ENCODE results near the gene MAML2. TPM values are rescaled to one million over a fixed set of nuclear protein-coding genes. Genes with fewer than 3 reads are reported as not detected.

Gene MAML2
- total RNA-seq, 1 experiment from 2014 or later: 2.9 TPM

DNA sequence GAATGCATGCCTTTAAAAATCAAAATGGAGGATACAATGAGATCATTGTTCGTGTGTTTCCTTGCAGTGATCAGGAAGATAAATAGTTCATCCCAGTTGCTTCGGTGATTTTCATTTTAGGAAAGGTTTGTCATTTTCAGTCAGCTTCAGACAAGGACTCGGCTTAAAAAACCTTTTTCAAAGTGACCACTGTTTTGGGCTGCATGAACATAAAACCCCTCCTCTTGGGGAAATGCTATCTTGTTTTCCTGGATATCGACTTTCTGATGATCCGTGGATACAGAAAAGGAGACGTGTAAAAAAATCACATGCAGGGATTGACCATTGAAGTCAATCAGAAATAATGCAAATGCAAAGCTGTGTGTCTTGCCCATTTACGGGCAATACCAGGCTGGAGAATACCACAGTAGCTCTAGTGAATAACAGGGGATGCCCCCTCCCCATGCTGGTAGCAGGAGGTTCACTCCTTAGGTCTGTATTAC is 146.8 kb downstream of the MAML2 start:
- H3K4me3 ChIP-seq (ENCODE audit: low read depth in 2 of 2, low read length in 2 of 2): no peak overlapping the region
- no TSS peak for BruUV-seq (replicated peaks)
- CTCF ChIA-PET: no interaction called here
- H3K27me3 ChIP-seq (ENCODE audit: control insufficient read depth, insufficient read depth, low read length): no peaks in the 10 kb centered on the region
- in situ Hi-C loops (cut with HindIII; ENCODE audit: low pct_unique_long_range_greater_than_20kb, low sequenced_read_pairs): no loop called here
- H3K27ac ChIP-seq (ENCODE audit: low read length): no peak overlapping the region
- no peaks in the 10 kb centered on the region for H3K9me3 ChIP-seq (ENCODE audit: control insufficient read depth, insufficient read depth, low read depth, low read length)
- intact Hi-C loops (cut with micrococcal nuclease; ENCODE audit: unreplicated experiment): no loop called here
- DNase-seq (ENCODE audit: low read depth, low spot score): no peak
- no peak for ATAC-seq
- POLR2A ChIA-PET: no interaction called here
- H3K4me1 ChIP-seq (ENCODE audit: control insufficient read depth, insufficient read depth, low read length): no peaks in the 10 kb centered on the region
- TF ChIP-seq TCF7L2 (IDR thresholded peaks at IDR 0.05; ENCODE audit: low read depth, low read length) (no peak), SIN3A (IDR thresholded peaks at IDR 0.05; ENCODE audit: borderline replicate concordance, insufficient read depth, low read depth, low read length) (no peak), POLR2AphosphoS5 (IDR thresholded peaks at IDR 0.05; ENCODE audit: low read depth, low read length) (no peak), CTCF (IDR thresholded peaks at IDR 0.05) (no peak)
- TF ChIP-seq, protein P1, sequence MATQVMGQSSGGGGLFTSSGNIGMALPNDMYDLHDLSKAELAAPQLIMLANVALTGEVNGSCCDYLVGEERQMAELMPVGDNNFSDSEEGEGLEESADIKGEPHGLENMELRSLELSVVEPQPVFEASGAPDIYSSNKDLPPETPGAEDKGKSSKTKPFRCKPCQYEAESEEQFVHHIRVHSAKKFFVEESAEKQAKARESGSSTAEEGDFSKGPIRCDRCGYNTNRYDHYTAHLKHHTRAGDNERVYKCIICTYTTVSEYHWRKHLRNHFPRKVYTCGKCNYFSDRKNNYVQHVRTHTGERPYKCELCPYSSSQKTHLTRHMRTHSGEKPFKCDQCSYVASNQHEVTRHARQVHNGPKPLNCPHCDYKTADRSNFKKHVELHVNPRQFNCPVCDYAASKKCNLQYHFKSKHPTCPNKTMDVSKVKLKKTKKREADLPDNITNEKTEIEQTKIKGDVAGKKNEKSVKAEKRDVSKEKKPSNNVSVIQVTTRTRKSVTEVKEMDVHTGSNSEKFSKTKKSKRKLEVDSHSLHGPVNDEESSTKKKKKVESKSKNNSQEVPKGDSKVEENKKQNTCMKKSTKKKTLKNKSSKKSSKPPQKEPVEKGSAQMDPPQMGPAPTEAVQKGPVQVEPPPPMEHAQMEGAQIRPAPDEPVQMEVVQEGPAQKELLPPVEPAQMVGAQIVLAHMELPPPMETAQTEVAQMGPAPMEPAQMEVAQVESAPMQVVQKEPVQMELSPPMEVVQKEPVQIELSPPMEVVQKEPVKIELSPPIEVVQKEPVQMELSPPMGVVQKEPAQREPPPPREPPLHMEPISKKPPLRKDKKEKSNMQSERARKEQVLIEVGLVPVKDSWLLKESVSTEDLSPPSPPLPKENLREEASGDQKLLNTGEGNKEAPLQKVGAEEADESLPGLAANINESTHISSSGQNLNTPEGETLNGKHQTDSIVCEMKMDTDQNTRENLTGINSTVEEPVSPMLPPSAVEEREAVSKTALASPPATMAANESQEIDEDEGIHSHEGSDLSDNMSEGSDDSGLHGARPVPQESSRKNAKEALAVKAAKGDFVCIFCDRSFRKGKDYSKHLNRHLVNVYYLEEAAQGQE (IDR thresholded peaks at IDR 0.05; ENCODE audit: insufficient read depth in 1 of 2, low read depth in 2 of 2, low read length in 1 of 2): no peak
- H3K36me3 ChIP-seq (ENCODE audit: control insufficient read depth, insufficient read depth, low read length): no peaks in the 10 kb centered on the region

GRCh38 chr11:96195671-96196070 is 147.3 kb downstream of the MAML2 start:
- no TSS peak for BruUV-seq (replicated peaks)
- H3K4me3 ChIP-seq (ENCODE audit: low read depth in 2 of 2, low read length in 2 of 2): no peak overlapping the region
- CTCF ChIA-PET: no interaction called here
- H3K27ac ChIP-seq (ENCODE audit: low read length): no peak overlapping the region
- no peaks in the 10 kb centered on the region for H3K4me1 ChIP-seq (ENCODE audit: control insufficient read depth, insufficient read depth, low read length)
- DNase-seq (ENCODE audit: low read depth, low spot score) (no peak), ATAC-seq (no peak)
- H3K36me3 ChIP-seq (ENCODE audit: control insufficient read depth, insufficient read depth, low read length): no peaks in the 10 kb centered on the region
- POLR2A ChIA-PET: no interaction called here
- H3K27me3 ChIP-seq (ENCODE audit: control insufficient read depth, insufficient read depth, low read length): no peaks in the 10 kb centered on the region
- H3K9me3 ChIP-seq (ENCODE audit: control insufficient read depth, insufficient read depth, low read depth, low read length): no peaks in the 10 kb centered on the region
- intact Hi-C loops (cut with micrococcal nuclease; ENCODE audit: unreplicated experiment) (no loop called here), in situ Hi-C loops (cut with HindIII; ENCODE audit: low pct_unique_long_range_greater_than_20kb, low sequenced_read_pairs) (no loop called here)
- TF ChIP-seq SIN3A (IDR thresholded peaks at IDR 0.05; ENCODE audit: borderline replicate concordance, insufficient read depth, low read depth, low read length): no peak
- no peak for TF ChIP-seq TCF7L2 (IDR thresholded peaks at IDR 0.05; ENCODE audit: low read depth, low read length)
- TF ChIP-seq POLR2AphosphoS5 (IDR thresholded peaks at IDR 0.05; ENCODE audit: low read depth, low read length): no peak
- TF ChIP-seq, protein P1 (IDR thresholded peaks at IDR 0.05; ENCODE audit: insufficient read depth in 1 of 2, low read depth in 2 of 2, low read length in 1 of 2): no peak
- no peak for TF ChIP-seq CTCF (IDR thresholded peaks at IDR 0.05)

Data from Panc1 (cell line).